GM10248 (cell line): Measurements from ENCODE around the gene PRPH.
A peak's percentile ranks its signal among the peaks of the same experiment; 100 is the strongest.

Source experiments
- CTCF ChIA-PET: fragments of 300-600 bp; sonication (Branson Sonifier 250); formaldehyde crosslinking; extraction: SDS; loops from one replicate; lab custom pipeline; 2021; ENCODE audit warnings: antibody characterized with exemption; lab: Yijun Ruan, JAX
- POLR2A ChIA-PET: fragments of 350-650 bp; sonication (Branson Sonifier 250); formaldehyde crosslinking; extraction: SDS; loops from one replicate; lab custom pipeline; 2020; ENCODE audit warnings: antibody characterized with exemption; lab: Yijun Ruan, JAX
- DNase-seq: peaks from one replicate; pipeline ENCODE4 v3.0.0; 2012; ENCODE audit errors: extremely low spot score
- TF ChIP-seq, protein P1 (sequence below): IDR thresholded peaks from 2 replicates; pipeline ENCODE4 v1.5.1; 2012; ENCODE audit warnings: mild to moderate bottlenecking, low read depth; ENCODE audit errors: extremely low read depth, missing control alignments, control extremely low read depth

Gene PRPH

DNA sequence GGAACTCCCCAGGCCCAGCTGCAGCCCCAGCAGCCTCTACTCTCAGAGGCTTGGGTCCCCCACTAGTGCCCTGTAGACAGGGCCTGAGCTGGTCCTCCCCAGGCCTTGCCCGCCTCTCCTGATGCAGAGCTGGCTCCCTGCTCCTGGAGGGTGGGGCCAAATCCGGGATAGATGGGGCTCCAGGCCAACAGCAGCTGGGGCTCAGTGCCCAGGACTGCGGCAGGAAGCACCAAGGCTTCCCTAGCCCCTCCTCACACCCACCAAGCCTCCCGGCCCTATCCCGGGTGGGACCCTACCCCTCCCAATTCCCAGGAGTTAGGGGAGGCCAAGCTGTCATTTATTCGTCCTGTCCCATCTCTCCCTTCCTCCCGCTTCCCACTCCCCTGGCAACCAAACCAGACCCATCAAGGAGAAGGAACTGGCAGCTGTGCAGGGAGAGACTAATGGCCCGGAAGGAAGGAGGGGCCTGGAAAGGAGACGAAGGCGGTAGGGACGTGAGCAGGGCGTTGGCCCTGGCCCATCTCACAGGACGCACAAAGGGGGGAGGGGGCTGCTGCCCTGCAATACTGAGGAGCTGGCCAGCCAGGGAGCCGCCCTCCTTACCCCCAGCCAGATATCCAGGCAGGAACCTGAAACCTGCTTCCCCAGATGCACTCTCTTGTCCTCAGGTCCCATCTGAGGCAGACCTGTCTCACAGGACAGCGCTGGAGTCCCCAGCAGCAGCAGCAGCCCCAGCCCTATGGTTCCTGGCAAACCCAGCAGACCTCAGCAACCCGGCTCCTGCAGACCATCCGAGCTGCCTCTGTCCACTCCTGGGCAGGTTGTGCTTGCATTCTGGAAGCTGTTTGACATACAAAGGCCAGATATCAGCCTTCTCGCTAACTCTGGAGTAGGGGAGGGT, 1.6 kb upstream of the PRPH start:
- POLR2A ChIA-PET, result interaction anchor here (2.5 kb wide), 1 partner anchor 28 kb away, joined by 12 read pairs; the partner anchor contains the start of gene TUBA1C

GRCh38 chr12:49294086-49294803, 702 bp upstream of the PRPH start:
- ChIA-PET POLR2A (interaction anchor here (2.5 kb wide), 1 partner anchor 29 kb away, joined by 12 read pairs; the partner anchor contains the start of gene TUBA1C), CTCF (interaction anchor here (0.9 to 15.7 kb wide), 9 partner anchors 11 to 286 kb away, joined by 3 to 239 read pairs (median 35); partner anchors contain the start of genes C1QL4 and DNAJC22)
- TF ChIP-seq, protein P1, sequence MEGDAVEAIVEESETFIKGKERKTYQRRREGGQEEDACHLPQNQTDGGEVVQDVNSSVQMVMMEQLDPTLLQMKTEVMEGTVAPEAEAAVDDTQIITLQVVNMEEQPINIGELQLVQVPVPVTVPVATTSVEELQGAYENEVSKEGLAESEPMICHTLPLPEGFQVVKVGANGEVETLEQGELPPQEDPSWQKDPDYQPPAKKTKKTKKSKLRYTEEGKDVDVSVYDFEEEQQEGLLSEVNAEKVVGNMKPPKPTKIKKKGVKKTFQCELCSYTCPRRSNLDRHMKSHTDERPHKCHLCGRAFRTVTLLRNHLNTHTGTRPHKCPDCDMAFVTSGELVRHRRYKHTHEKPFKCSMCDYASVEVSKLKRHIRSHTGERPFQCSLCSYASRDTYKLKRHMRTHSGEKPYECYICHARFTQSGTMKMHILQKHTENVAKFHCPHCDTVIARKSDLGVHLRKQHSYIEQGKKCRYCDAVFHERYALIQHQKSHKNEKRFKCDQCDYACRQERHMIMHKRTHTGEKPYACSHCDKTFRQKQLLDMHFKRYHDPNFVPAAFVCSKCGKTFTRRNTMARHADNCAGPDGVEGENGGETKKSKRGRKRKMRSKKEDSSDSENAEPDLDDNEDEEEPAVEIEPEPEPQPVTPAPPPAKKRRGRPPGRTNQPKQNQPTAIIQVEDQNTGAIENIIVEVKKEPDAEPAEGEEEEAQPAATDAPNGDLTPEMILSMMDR, result no peak
- no peak for DNase-seq

More for the DNA sequence above, 1.6 kb upstream of the PRPH start:
- TF ChIP-seq, protein P1, result no peak
- CTCF ChIA-PET, result interaction anchor here (1.4 to 15.7 kb wide), 7 partner anchors 12 to 65 kb away, joined by 4 to 239 read pairs (median 57); partner anchors contain the start of genes C1QL4 and DNAJC22
- DNase-seq, result no peak

DNA sequence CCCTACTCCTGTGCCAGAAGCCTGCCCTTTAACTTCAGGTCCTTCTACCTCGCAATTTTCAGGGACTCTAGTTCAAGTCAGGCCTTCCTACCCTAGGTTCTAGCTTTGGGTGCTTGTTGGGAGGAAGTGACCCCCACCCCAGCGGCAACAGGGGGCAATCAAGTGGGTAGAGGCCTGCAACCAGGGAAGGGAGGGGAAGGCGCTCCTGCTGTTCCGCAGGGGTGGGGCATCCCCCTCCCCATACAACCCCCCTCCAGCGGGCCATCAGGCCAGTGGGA, 204 bp upstream of the PRPH start:
- TF ChIP-seq, protein P1, result no peak
- ChIA-PET POLR2A (interaction anchor here (2.5 kb wide), 1 partner anchor 29 kb away, joined by 12 read pairs; the partner anchor contains the start of gene TUBA1C), CTCF (interaction anchor here (0.9 to 15.7 kb wide), 11 partner anchors 10 to 286 kb away, joined by 3 to 239 read pairs (median 31); partner anchors contain the start of genes C1QL4, DNAJC22 and TROAP)
- no peak for DNase-seq

GRCh38 chr12:49296034-49296835, 1.3 kb downstream of the PRPH start:
- POLR2A ChIA-PET, result interaction anchor here (0.7 kb wide), 1 partner anchor 107 kb away, joined by 3 read pairs; the partner anchor contains the start of gene TUBA1A

DNA sequence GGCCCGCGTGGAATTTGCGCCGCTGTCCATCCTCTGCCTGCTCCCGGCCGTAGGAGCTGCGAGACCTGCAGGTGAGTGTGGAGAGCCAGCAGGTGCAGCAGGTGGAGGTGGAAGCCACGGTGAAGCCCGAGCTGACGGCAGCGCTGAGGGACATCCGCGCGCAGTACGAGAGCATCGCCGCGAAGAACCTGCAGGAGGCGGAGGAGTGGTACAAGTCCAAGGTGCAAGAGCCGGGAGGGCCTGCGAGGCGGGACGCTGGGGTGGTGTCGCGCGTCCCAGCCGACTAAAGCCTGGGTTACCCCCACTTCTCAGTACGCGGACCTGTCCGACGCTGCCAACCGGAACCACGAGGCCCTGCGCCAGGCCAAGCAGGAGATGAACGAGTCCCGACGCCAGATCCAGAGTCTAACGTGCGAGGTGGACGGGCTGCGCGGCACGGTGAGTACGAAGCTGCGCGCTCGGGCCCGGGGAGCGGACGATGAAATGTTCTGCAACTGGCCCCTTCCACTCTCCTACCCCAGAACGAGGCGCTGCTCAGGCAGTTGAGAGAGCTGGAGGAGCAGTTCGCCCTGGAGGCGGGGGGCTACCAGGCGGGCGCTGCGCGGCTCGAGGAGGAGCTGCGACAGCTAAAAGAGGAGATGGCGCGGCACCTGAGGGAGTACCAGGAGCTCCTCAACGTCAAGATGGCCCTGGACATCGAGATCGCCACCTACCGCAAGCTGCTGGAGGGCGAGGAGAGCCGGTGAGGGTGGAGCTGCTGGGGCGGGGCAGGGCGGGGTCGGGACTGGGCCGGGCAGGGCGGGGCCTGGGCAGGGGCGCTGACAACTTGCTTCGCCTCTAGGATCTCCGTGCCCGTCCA, 2.1 kb downstream of the PRPH start:
- TF ChIP-seq, protein P1, result peak; percentile 6
- CTCF ChIA-PET, result interaction anchor here (0.7 to 15.7 kb wide), 22 partner anchors 8 to 288 kb away, joined by 3 to 239 read pairs (median 6); partner anchors contain the start of genes C1QL4, DNAJC22, SPATS2 and TROAP
- DNase-seq, result peak; percentile 73
- POLR2A ChIA-PET, result interaction anchor here (0.8 kb wide), 1 partner anchor 24 kb away, joined by 5 read pairs; no protein-coding TSS in a partner anchor

More at GRCh38 chr12:49296034-49296835, 1.3 kb downstream of the PRPH start:
- TF ChIP-seq, protein P1, result peak; percentile 80
- DNase-seq, result peak; percentile 87
- CTCF ChIA-PET, result interaction anchor here (0.8 to 15.7 kb wide), 23 partner anchors 8 to 289 kb away, joined by 3 to 239 read pairs (median 7); partner anchors contain the start of genes C1QL4, DNAJC22, SPATS2 and TROAP
